ENCODE data around the gene ZFAND3. TPM values are rescaled to one million over a fixed set of nuclear protein-coding genes. Genes with fewer than 3 reads are reported as not detected.

The ZFAND3 gene
- total and polyA plus RNA-seq, 2 donors (not counting 3 experiments of a cell fraction or from before 2014, with no cell fraction given): 15.4 to 54.2 TPM

- H2AFZ ChIP-seq (ENCODE audit: low read depth, low read length): no peak overlapping the region
- no peak overlapping the region for H3K9ac ChIP-seq (replicated peaks; ENCODE audit: extremely low read depth, insufficient read depth, low read length)
- peaks cover 68% of the 10 kb centered on the region for H3K79me2 ChIP-seq (ENCODE audit: control insufficient read depth, insufficient read depth, low read length)
- no peak overlapping the region for H3K27ac ChIP-seq (ENCODE audit: insufficient read depth, low read depth, low read length)
- ChIA-PET CTCF (no interaction called here), POLR2A (no interaction called here)
- no peaks in the 10 kb centered on the region for H3K9me3 ChIP-seq (replicated peaks; ENCODE audit: control insufficient read depth, insufficient read depth, low read length)
- intact Hi-C loops (cut with micrococcal nuclease): no loop called here
- H4K20me1 ChIP-seq (replicated peaks; ENCODE audit: control insufficient read depth, extremely low read depth, insufficient read depth, low read length): peaks cover 15% of the 10 kb centered on the region
- H3K4me1 ChIP-seq (ENCODE audit: control insufficient read depth, extremely low read depth, insufficient read depth, low read length): peaks cover 9% of the 10 kb centered on the region
- no TSS peak for BruUV-seq (replicated peaks)
- DNase-seq (ENCODE audit: low read depth, low spot score) (no peak), FAIRE-seq (peak; percentile 65)
- no peaks in the 10 kb centered on the region for H3K27me3 ChIP-seq (ENCODE audit: control insufficient read depth in 2 of 2, insufficient read depth in 2 of 2, low read length in 2 of 2)
- H3K4me2 ChIP-seq (ENCODE audit: insufficient read depth, low read length): no peak overlapping the region
- dilution Hi-C loops (cut with MboI; ENCODE audit: extremely low pct_ligation_motif_present, low sequenced_read_pairs): no loop called here
- no peaks in the 10 kb centered on the region for H3K9me1 ChIP-seq (replicated peaks; ENCODE audit: control insufficient read depth, extremely low read depth, insufficient read depth, low read length)
- H3K36me3 ChIP-seq (ENCODE audit: control insufficient read depth in 2 of 2, extremely low read depth in 1 of 2, insufficient read depth in 2 of 2, low read length in 2 of 2): no peaks in the 10 kb centered on the region
- no peak overlapping the region for H3K4me3 ChIP-seq (replicated peaks in 1 of 3; ENCODE audit: insufficient read depth in 1 of 3, low read depth in 1 of 3, low read length in 3 of 3)
- TF ChIP-seq FOS (IDR thresholded peaks at IDR 0.05; ENCODE audit: borderline replicate concordance, insufficient read depth, low read length) (peak; percentile 40), POLR2AphosphoS5 (IDR thresholded peaks at IDR 0.05; ENCODE audit: insufficient read depth, low read depth, low read length) (no peak), GATA2 (IDR thresholded peaks at IDR 0.05; ENCODE audit: insufficient read depth, insufficient read length, low read depth, low read length) (no peak)
Measured at GRCh38 chr6:37965964-37966676, 146.6 kb downstream of the ZFAND3 start.

GRCh38 chr6:37966801-37967200 lies 147.3 kb downstream of the ZFAND3 start:
- dilution Hi-C loops (cut with MboI; ENCODE audit: extremely low pct_ligation_motif_present, low sequenced_read_pairs): no loop called here
- H3K9me3 ChIP-seq (replicated peaks; ENCODE audit: control insufficient read depth, insufficient read depth, low read length): no peaks in the 10 kb centered on the region
- no peaks in the 10 kb centered on the region for H3K9me1 ChIP-seq (replicated peaks; ENCODE audit: control insufficient read depth, extremely low read depth, insufficient read depth, low read length)
- peaks cover 15% of the 10 kb centered on the region for H4K20me1 ChIP-seq (replicated peaks; ENCODE audit: control insufficient read depth, extremely low read depth, insufficient read depth, low read length)
- no TSS peak for BruUV-seq (replicated peaks)
- no peaks in the 10 kb centered on the region for H3K36me3 ChIP-seq (ENCODE audit: control insufficient read depth in 2 of 2, extremely low read depth in 1 of 2, insufficient read depth in 2 of 2, low read length in 2 of 2)
- CTCF ChIA-PET: no interaction called here
- H3K9ac ChIP-seq (replicated peaks; ENCODE audit: extremely low read depth, insufficient read depth, low read length): no peak overlapping the region
- FAIRE-seq (no peak), DNase-seq (ENCODE audit: low read depth, low spot score) (no peak)
- TF ChIP-seq CTCF (IDR thresholded peaks at IDR 0.05; ENCODE audit: extremely low read depth in 1 of 2, insufficient read depth in 1 of 2, low read depth in 1 of 2, low read length in 2 of 2) (no peak), POLR2A (IDR thresholded peaks at IDR 0.05; ENCODE audit: low read depth, low read length) (no peak), FOS (IDR thresholded peaks at IDR 0.05; ENCODE audit: borderline replicate concordance, insufficient read depth, low read length) (no peak), GATA2 (IDR thresholded peaks at IDR 0.05; ENCODE audit: insufficient read depth, insufficient read length, low read depth, low read length) (no peak)
- intact Hi-C loops (cut with micrococcal nuclease): no loop called here
- no peak overlapping the region for H3K4me3 ChIP-seq (replicated peaks in 1 of 3; ENCODE audit: insufficient read depth in 1 of 3, low read depth in 1 of 3, low read length in 3 of 3)
- POLR2A ChIA-PET: no interaction called here
- H3K27me3 ChIP-seq (ENCODE audit: control insufficient read depth in 2 of 2, insufficient read depth in 2 of 2, low read length in 2 of 2): no peaks in the 10 kb centered on the region
- peaks cover 9% of the 10 kb centered on the region for H3K4me1 ChIP-seq (ENCODE audit: control insufficient read depth, extremely low read depth, insufficient read depth, low read length)
- peaks cover 69% of the 10 kb centered on the region for H3K79me2 ChIP-seq (ENCODE audit: control insufficient read depth, insufficient read depth, low read length)
- H3K27ac ChIP-seq (ENCODE audit: insufficient read depth, low read depth, low read length): no peak overlapping the region
- no peak overlapping the region for H2AFZ ChIP-seq (ENCODE audit: low read depth, low read length)
- no peak overlapping the region for H3K4me2 ChIP-seq (ENCODE audit: insufficient read depth, low read length)
